Mononuclear cell (primary cell): ENCODE data around the gene TMEM151B. TPM values are rescaled to one million over a fixed set of nuclear protein-coding genes. Genes with fewer than 3 reads are reported as not detected.

Experiments
- H3K27me3 ChIP-seq: 2 replicates; pipeline ENCODE4 v1.6.0; 2011; ENCODE audit warnings: low read length, control low read depth; ENCODE audit not compliant: insufficient read depth
- H3K4me1 ChIP-seq: 2 replicates; pipeline ENCODE4 v1.5.1; 2011; ENCODE audit warnings: mild to moderate bottlenecking, low read length, control low read depth; ENCODE audit not compliant: insufficient read depth
- H3K4me3 ChIP-seq: 2 replicates; pipeline ENCODE4 v1.5.1; 2011; ENCODE audit warnings: mild to moderate bottlenecking, low read length, moderate library complexity
- H3K9me3 ChIP-seq: 2 replicates; pipeline ENCODE4 v1.5.1; 2011; ENCODE audit warnings: low read depth, mild to moderate bottlenecking, control low read depth, low read length
- total RNA-seq: library from RNA; depleted of rRNA; stranded (reverse); fragments of >200 nt; gene quantifications from one replicate; pipeline ENCODE4 v1.2.3, GENCODE V29; 2012

The TMEM151B gene
- total RNA-seq, 1 donor: not detected

- H3K9me3 ChIP-seq: no peaks in the 10 kb centered on the region
- H3K27me3 ChIP-seq: peaks cover 58% of the 10 kb centered on the region
- peaks cover 12% of the 10 kb centered on the region for H3K4me1 ChIP-seq
- no peak overlapping the region for H3K4me3 ChIP-seq
These were observed 22.6 kb downstream of the TMEM151B start for GRCh38 chr6:44292661-44293365.

- Histone ChIP-seq H3K27me3 (peaks cover 56% of the 10 kb centered on the region), H3K4me3 (no peak overlapping the region), H3K4me1 (peaks cover 16% of the 10 kb centered on the region)
These were observed 24.9 kb downstream of the TMEM151B start for GRCh38 chr6:44294832-44295791.

GRCh38 chr6:44297063-44298038, 27.1 kb downstream of the TMEM151B start:
- H3K4me1 ChIP-seq: peaks cover 16% of the 10 kb centered on the region
- peaks cover 47% of the 10 kb centered on the region for H3K27me3 ChIP-seq
- H3K4me3 ChIP-seq: no peak overlapping the region
- no peaks in the 10 kb centered on the region for H3K9me3 ChIP-seq

More at GRCh38 chr6:44294832-44295791, 24.9 kb downstream of the TMEM151B start:
- H3K9me3 ChIP-seq: no peaks in the 10 kb centered on the region

- Histone ChIP-seq H3K4me3 (no peak overlapping the region), H3K4me1 (peaks cover 16% of the 10 kb centered on the region), H3K27me3 (peaks cover 42% of the 10 kb centered on the region), H3K9me3 (no peaks in the 10 kb centered on the region)
These were observed 28.0 kb downstream of the TMEM151B start for GRCh38 chr6:44298055-44298803.

- Histone ChIP-seq H3K4me3 (no peak overlapping the region), H3K9me3 (no peaks in the 10 kb centered on the region), H3K27me3 (peaks cover 38% of the 10 kb centered on the region), H3K4me1 (peaks cover 16% of the 10 kb centered on the region)
These were observed 28.6 kb downstream of the TMEM151B start for GRCh38 chr6:44298864-44299263.

GRCh38 chr6:44300292-44300823, 30.1 kb downstream of the TMEM151B start:
- Histone ChIP-seq H3K27me3 (peaks cover 31% of the 10 kb centered on the region), H3K4me1 (peaks cover 16% of the 10 kb centered on the region), H3K4me3 (no peak overlapping the region), H3K9me3 (no peaks in the 10 kb centered on the region)

GRCh38 chr6:44301106-44301505, 30.9 kb downstream of the TMEM151B start:
- Histone ChIP-seq H3K4me1 (peaks cover 16% of the 10 kb centered on the region), H3K27me3 (peaks cover 23% of the 10 kb centered on the region), H3K4me3 (no peak overlapping the region), H3K9me3 (no peaks in the 10 kb centered on the region)

GRCh38 chr6:44301782-44302564, 31.7 kb downstream of the TMEM151B start:
- peaks cover 12% of the 10 kb centered on the region for H3K4me1 ChIP-seq
- no peak overlapping the region for H3K4me3 ChIP-seq
- H3K27me3 ChIP-seq: peaks cover 15% of the 10 kb centered on the region
- H3K9me3 ChIP-seq: no peaks in the 10 kb centered on the region

GRCh38 chr6:44302856-44303255, 32.6 kb downstream of the TMEM151B start:
- H3K27me3 ChIP-seq: peaks cover 6% of the 10 kb centered on the region
- no peak overlapping the region for H3K4me3 ChIP-seq
- H3K9me3 ChIP-seq: no peaks in the 10 kb centered on the region
- H3K4me1 ChIP-seq: peaks cover 3% of the 10 kb centered on the region

GRCh38 chr6:44303842-44304241, 33.6 kb downstream of the TMEM151B start:
- Histone ChIP-seq H3K4me1 (no peaks in the 10 kb centered on the region), H3K27me3 (no peaks in the 10 kb centered on the region), H3K4me3 (no peak overlapping the region), H3K9me3 (no peaks in the 10 kb centered on the region)

- Histone ChIP-seq H3K4me1 (no peaks in the 10 kb centered on the region), H3K9me3 (no peaks in the 10 kb centered on the region), H3K27me3 (no peaks in the 10 kb centered on the region), H3K4me3 (no peak overlapping the region)
These were observed 34.3 kb downstream of the TMEM151B start for GRCh38 chr6:44304282-44305199.

- Histone ChIP-seq H3K4me1 (no peaks in the 10 kb centered on the region), H3K27me3 (no peaks in the 10 kb centered on the region), H3K4me3 (no peak overlapping the region), H3K9me3 (no peaks in the 10 kb centered on the region)
These were observed 35.0 kb downstream of the TMEM151B start for GRCh38 chr6:44305200-44305725.
